ENCODE data around the gene ADAMTSL3.

Gene ADAMTSL3

DNA sequence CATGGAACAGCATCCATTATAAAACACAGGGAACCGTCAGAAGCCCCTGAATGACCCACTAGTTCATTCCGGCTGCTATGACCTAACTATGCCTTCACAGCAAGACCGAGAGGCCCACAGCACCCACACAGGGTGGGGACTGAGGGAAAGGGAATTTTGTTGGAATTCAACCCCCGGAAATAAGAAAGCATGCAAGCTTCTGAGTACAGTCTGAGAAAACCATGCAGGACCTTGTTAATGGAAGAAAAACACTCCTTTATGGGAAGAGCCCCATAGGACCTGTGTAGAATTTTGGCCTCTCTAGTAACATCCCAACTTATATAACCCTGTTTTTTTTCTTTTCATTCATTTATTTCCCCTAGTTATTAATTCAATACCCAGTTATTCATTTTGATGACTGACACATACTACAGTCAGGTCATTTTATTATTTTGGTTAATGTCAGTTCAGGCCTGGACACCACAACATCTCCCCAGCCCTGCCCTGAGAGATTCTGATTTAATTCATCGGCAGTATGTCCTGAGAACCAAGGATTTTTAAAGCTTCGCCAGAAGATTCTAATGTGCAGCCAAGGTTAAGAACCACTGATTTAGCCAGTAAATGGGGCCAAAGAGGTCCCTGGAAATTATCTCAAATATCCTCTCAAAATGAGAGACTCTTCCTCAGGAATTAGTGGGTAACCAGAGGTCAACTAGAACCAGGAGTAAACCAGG lies 350.0 kb downstream of the ADAMTSL3 start:
- Histone ChIP-seq H3K79me2 (ENCODE audit: insufficient read depth, low read length) (no peaks in the 10 kb centered on the region), H3K9me3 (ENCODE audit: insufficient read depth, low read length) (no peaks in the 10 kb centered on the region), H3K27ac (ENCODE audit: low read depth, low read length) (no peak overlapping the region), H3K27me3 (ENCODE audit: low read length) (no peaks in the 10 kb centered on the region), H3K9ac (ENCODE audit: low read length) (no peak overlapping the region), H3K4me3 (ENCODE audit: insufficient read depth, low read length, poor library complexity, severe bottlenecking) (no peak overlapping the region), H3K4me2 (ENCODE audit: low read depth, low read length, poor library complexity, severe bottlenecking) (no peak overlapping the region), H4K20me1 (ENCODE audit: low read depth, low read length) (no peaks in the 10 kb centered on the region), H3K36me3 (ENCODE audit: low read length) (no peaks in the 10 kb centered on the region), H3K9me2 (replicated peaks; ENCODE audit: insufficient read depth, low read length) (no peaks in the 10 kb centered on the region), H2AFZ (ENCODE audit: low read depth, low read length, severe bottlenecking) (no peak overlapping the region), H3F3A (ENCODE audit: insufficient read depth) (no peaks in the 10 kb centered on the region)
- TF ChIP-seq, protein P1, sequence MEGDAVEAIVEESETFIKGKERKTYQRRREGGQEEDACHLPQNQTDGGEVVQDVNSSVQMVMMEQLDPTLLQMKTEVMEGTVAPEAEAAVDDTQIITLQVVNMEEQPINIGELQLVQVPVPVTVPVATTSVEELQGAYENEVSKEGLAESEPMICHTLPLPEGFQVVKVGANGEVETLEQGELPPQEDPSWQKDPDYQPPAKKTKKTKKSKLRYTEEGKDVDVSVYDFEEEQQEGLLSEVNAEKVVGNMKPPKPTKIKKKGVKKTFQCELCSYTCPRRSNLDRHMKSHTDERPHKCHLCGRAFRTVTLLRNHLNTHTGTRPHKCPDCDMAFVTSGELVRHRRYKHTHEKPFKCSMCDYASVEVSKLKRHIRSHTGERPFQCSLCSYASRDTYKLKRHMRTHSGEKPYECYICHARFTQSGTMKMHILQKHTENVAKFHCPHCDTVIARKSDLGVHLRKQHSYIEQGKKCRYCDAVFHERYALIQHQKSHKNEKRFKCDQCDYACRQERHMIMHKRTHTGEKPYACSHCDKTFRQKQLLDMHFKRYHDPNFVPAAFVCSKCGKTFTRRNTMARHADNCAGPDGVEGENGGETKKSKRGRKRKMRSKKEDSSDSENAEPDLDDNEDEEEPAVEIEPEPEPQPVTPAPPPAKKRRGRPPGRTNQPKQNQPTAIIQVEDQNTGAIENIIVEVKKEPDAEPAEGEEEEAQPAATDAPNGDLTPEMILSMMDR (IDR thresholded peaks at IDR 0.05; ENCODE audit: insufficient read depth, low read length, poor library complexity, severe bottlenecking) = no peak
- no peak for TF ChIP-seq EZH2phosphoT487 (conservative IDR thresholded peaks at IDR 0.05; ENCODE audit: low read length)

DNA sequence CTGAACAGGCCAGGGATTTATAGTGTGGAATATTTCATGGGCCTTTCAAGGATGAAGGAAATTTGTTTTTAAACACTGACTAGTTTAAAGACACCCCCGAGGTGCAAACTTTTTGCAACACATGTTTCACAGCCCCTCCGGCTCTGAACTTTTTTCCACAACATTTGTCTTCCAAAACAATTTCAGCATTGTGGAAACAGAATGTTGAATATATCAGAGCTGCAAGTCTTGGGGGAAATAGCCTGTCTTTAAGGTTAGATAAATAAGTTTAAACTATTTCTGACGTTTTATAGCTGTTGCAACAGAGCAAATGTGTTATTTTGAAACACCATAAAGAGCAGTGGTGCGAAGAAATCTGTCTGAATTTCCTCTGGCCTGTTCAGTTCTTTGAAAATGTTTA lies 352.5 kb downstream of the ADAMTSL3 start:
- H3K36me3 ChIP-seq (ENCODE audit: low read length) = no peaks in the 10 kb centered on the region
- no peaks in the 10 kb centered on the region for H3K9me3 ChIP-seq (ENCODE audit: insufficient read depth, low read length)
- H2AFZ ChIP-seq (ENCODE audit: low read depth, low read length, severe bottlenecking) = no peak overlapping the region
- no peaks in the 10 kb centered on the region for H3F3A ChIP-seq (ENCODE audit: insufficient read depth)
- TF ChIP-seq, protein P1 (IDR thresholded peaks at IDR 0.05; ENCODE audit: insufficient read depth, low read length, poor library complexity, severe bottlenecking) = no peak
- no peak for TF ChIP-seq EZH2phosphoT487 (conservative IDR thresholded peaks at IDR 0.05; ENCODE audit: low read length)
- H3K79me2 ChIP-seq (ENCODE audit: insufficient read depth, low read length) = no peaks in the 10 kb centered on the region
- no peaks in the 10 kb centered on the region for H3K9me2 ChIP-seq (replicated peaks; ENCODE audit: insufficient read depth, low read length)
- no peaks in the 10 kb centered on the region for H4K20me1 ChIP-seq (ENCODE audit: low read depth, low read length)
- H3K9ac ChIP-seq (ENCODE audit: low read length) = no peak overlapping the region
- no peak overlapping the region for H3K27ac ChIP-seq (ENCODE audit: low read depth, low read length)
- H3K4me3 ChIP-seq (ENCODE audit: insufficient read depth, low read length, poor library complexity, severe bottlenecking) = no peak overlapping the region
- H3K4me2 ChIP-seq (ENCODE audit: low read depth, low read length, poor library complexity, severe bottlenecking) = no peak overlapping the region
- no peaks in the 10 kb centered on the region for H3K27me3 ChIP-seq (ENCODE audit: low read length)

DNA sequence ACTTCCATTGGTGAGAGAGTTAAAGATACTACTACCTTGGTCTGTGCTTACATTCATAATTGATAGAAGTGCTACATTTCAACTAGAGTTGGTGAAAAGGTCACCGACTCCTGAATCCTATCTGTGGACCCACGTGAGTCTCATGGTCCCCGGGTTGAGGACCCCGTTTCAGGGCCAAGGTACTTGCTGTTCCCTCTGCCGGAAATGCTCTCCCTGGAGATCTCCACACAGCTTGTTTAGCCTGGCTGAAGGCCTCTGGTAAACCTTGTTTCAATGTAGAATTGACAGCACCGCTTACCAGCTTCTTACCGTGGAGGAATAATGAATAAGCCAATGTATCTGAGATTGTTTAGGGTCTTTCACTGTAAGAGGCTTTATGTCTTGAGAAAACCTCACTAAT lies 355.7 kb downstream of the ADAMTSL3 start:
- TF ChIP-seq, protein P1 (IDR thresholded peaks at IDR 0.05; ENCODE audit: insufficient read depth, low read length, poor library complexity, severe bottlenecking) = no peak
- no peak for TF ChIP-seq EZH2phosphoT487 (conservative IDR thresholded peaks at IDR 0.05; ENCODE audit: low read length)
- Histone ChIP-seq H3K4me2 (ENCODE audit: low read depth, low read length, poor library complexity, severe bottlenecking) (no peak overlapping the region), H3K79me2 (ENCODE audit: insufficient read depth, low read length) (no peaks in the 10 kb centered on the region)

More for the DNA sequence above, 355.7 kb downstream of the ADAMTSL3 start:
- Histone ChIP-seq H3K9me2 (replicated peaks; ENCODE audit: insufficient read depth, low read length) (no peaks in the 10 kb centered on the region), H4K20me1 (ENCODE audit: low read depth, low read length) (no peaks in the 10 kb centered on the region), H3K27ac (ENCODE audit: low read depth, low read length) (no peak overlapping the region), H3F3A (ENCODE audit: insufficient read depth) (no peaks in the 10 kb centered on the region), H3K36me3 (ENCODE audit: low read length) (no peaks in the 10 kb centered on the region), H3K4me3 (ENCODE audit: insufficient read depth, low read length, poor library complexity, severe bottlenecking) (no peak overlapping the region), H3K9ac (ENCODE audit: low read length) (no peak overlapping the region), H2AFZ (ENCODE audit: low read depth, low read length, severe bottlenecking) (no peak overlapping the region), H3K27me3 (ENCODE audit: low read length) (no peaks in the 10 kb centered on the region), H3K9me3 (ENCODE audit: insufficient read depth, low read length) (no peaks in the 10 kb centered on the region)

All from SU-DHL-6 (cell line).